Aorta (tissue), 5 donors: Measurements from ENCODE around the gene GMEB2. TPM values are rescaled to one million over a fixed set of nuclear protein-coding genes. Genes with fewer than 3 reads are reported as not detected.
"Not testable (repeated sequence)": the region's sequence is repeated elsewhere in the genome, so short reads cannot be mapped to it uniquely, and the experiment has no call there.

Source experiments
- ATAC-seq: fragments of 200-7000 bp; cut with Tn5 transposase; one replicate; pipeline ENCODE4 v1.9.1; 2022; ENCODE audit warnings: moderate library complexity; ENCODE audit not compliant: low FRiP score
- DNase-seq, 2 donors: peaks; one replicate each; pipeline ENCODE4 v3.0.0-alpha.2; 2020
- H3K27ac ChIP-seq, 2 donors: one replicate each; pipeline ENCODE4 v1.5.1; 2013; ENCODE audit warnings: low read length in 2 of 2, mild to moderate bottlenecking in 2 of 2, moderate library complexity in 2 of 2, control low read depth in 1 of 2, inconsistent platforms in 1 of 2, low read depth in 1 of 2
- H3K27me3 ChIP-seq, 2 donors: one replicate each; pipeline ENCODE4 v1.6.1; 2013; ENCODE audit warnings: control low read depth in 1 of 2, low read length in 1 of 2, mild to moderate bottlenecking in 1 of 2, moderate library complexity in 1 of 2; ENCODE audit not compliant: insufficient read depth in 2 of 2, control insufficient read depth in 1 of 2
- H3K36me3 ChIP-seq, 2 donors: one replicate each; pipeline ENCODE4 v1.6.1; 2013; ENCODE audit warnings: control low read depth in 1 of 2, low read length in 1 of 2, mild to moderate bottlenecking in 1 of 2; ENCODE audit not compliant: insufficient read depth in 2 of 2, control insufficient read depth in 1 of 2
- H3K4me1 ChIP-seq, 2 donors: one replicate each; pipeline ENCODE4 v1.6.1; 2013; ENCODE audit warnings: low read length in 2 of 2, control low read depth in 1 of 2, mild to moderate bottlenecking in 1 of 2, moderate library complexity in 1 of 2; ENCODE audit not compliant: insufficient read depth in 2 of 2, control insufficient read depth in 1 of 2
- H3K4me3 ChIP-seq, 2 donors: one replicate each; pipeline ENCODE4 v1.5.1; 2013; ENCODE audit warnings: low read length in 2 of 2, control low read depth in 1 of 2, mild to moderate bottlenecking in 1 of 2
- H3K9me3 ChIP-seq: one replicate; pipeline ENCODE4 v1.6.1; 2013; ENCODE audit warnings: mild to moderate bottlenecking, low read length; ENCODE audit not compliant: control insufficient read depth
- WGBS, 2 donors: extraction: QIAGEN DNeasy Blood & Tissue Kit; methylation state at CpG; one replicate each; pipeline ENCODE4 v1.1.7; 2013; 5-methylcytosine and 5-hydroxymethylcytosine counted together
- intact Hi-C, 2 donors: fragments of 100-400 bp; cut with DNase I; formaldehyde crosslinking; loops; one replicate each; pipeline versions ENCODE4 v1.14.2 to v1.15.0; 2022
- polyA plus RNA-seq, 2 donors: library from polyadenylated mRNA; stranded (reverse); fragments of 200-250 nt; gene quantifications; one replicate each; pipeline ENCODE4 v1.2.3, GENCODE V29; 2013
- total RNA-seq, 2 donors: library from RNA; stranded (reverse); fragmentation: NEBNext Ultra II Directional; extraction: Animal tissue kit (Norgen Biotek cat#: 25700); gene quantifications; one replicate each; pipeline ENCODE4 v1.2.1, GENCODE V29; 2021
- donor health status: healthy with polysubstance abuse.
- donor health status: Bipolar disorder and iron deficiency.
- donor health status: DM: no; HTN: no; CAD: no.
- donor health status: DM: no; HTN: no; CAD: no.
- donor health status: DM: yes; HTN: yes; CAD: no.

The GMEB2 gene
- total and polyA plus RNA-seq, 4 donors: 3.9 to 10.3 (median 9.9) TPM

DNA sequence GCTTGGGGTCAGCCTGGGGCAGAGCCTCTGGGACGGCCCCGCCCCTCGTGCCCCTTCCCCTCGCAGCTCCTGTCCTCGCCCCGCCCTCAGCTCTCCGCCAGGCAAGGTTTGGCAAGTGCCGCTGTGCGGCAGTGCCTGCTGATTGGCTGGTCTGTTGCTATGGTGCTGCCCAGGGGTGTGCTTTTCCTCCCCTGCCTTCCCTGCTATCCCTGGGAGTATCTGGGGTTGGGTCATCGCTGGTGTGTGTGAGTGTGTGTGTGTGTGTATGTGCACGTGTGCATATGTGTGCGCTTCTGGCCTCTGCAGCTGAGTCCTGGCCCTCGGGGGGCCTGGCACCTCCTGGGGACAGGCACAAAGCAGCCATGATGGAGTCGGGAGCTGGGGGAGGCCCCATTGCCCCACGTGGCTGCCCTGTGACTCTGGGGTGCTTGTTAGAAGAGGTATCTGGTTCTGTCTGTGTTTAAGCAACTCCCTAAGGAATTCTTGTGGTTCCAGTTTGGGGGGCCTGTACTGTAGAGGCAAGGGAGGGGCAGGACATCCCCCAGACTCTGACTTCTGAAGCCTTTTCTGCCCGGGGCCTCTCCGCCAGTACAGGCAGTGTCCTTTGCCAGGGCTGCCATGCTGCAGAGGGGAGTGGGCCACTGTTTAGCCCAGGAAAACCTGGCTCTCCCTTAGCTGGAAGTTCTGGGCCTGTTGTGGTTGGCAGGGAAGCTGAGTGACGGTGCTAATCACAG is 38.1 kb upstream of the GMEB2 start:
- H3K4me1 ChIP-seq: no peaks in the 10 kb centered on the region
- H3K27me3 ChIP-seq: no peaks in the 10 kb centered on the region
- DNase-seq (no peak), ATAC-seq (no peak)
- peaks cover 0 to 4% of the 10 kb centered on the region in 2 donors for H3K36me3 ChIP-seq
- no peak overlapping the region for H3K4me3 ChIP-seq
- intact Hi-C loops: no loop called here
- WGBS, 2 donors: 57 to 65% methylated on average over 13 to 18 of the region's 18 CpGs
- H3K9me3 ChIP-seq: no peaks in the 10 kb centered on the region
- no peak overlapping the region for H3K27ac ChIP-seq

DNA sequence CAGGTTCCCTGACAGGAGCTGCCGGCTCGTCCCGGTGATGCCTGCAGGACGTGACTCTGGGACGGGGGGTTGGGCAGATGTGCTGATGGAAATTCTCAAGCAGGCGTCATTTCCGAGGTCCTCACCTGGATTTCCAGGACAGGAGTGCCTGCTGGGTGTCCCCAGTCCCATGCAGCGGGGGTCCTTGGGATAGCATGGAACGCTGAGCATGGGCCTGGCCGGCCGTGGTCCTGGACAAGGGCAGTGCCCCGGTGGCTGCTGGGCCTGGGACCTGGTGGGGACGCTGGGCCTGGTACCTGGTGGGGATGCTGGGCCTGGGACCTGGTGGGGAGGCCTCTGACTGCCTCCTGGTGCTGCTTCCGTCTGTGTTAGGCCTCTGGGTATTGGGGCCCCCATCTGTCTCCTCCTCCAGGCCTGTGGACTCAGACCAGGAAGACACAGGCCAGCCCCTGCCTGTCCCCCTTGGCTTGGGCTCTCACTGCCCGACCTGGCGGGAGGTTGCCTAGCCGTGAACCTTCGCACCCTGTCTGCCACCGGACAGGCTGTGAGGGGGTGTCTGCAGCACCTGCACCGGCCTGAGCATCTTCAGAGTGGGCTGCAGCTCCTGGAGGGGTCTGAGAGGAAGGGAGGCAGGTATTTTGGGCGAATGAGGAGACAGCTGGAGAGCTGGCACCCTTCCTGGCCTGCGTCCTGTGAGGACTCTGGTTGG is 37.4 kb upstream of the GMEB2 start:
- H3K4me1 ChIP-seq: no peaks in the 10 kb centered on the region
- no peak for ATAC-seq
- H3K27me3 ChIP-seq: no peaks in the 10 kb centered on the region
- H3K9me3 ChIP-seq: no peaks in the 10 kb centered on the region
- H3K27ac ChIP-seq: no peak overlapping the region
- H3K4me3 ChIP-seq: no peak overlapping the region
- peaks cover 0 to 4% of the 10 kb centered on the region in 2 donors for H3K36me3 ChIP-seq
- DNase-seq: no peak
- intact Hi-C loops: no loop called here
- 87 to 89% methylated on average over 21 to 22 of the region's 22 CpGs for WGBS, 2 donors

DNA sequence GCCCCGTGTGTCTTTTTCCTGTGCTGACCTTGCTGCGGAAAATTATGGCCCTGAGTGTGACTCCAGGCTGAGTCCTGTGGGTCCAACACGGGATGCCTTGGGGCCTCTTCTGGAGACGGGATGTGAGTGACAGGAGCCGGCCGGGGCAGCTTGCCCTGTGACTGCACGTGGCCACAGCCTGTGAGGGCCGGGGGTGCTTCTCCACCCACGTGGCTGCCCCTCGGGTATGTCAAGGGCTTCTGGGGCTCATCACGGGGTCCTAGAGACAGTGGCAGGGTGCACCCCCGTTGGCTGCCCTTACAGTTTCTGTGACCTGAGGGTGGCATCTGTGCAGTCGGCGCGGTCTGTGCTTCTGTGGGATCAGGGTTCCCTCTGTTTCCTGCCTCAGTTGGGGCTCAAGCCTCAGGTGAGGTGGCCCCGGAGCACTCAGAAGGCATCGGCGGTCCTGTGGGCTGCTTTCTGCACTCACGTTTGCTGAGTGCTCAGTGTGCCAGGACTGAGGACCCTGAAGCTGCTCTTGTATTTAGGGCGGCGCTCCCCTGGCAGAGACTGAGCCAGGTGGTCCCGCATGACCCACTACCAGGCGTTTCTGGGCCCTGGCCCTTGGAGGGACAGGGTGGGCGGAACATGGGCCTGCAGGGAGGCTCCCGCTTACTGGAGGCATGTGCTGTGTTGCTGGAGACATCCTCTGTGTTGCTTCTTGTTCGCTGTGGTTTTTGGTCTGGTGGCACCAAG is 36.6 kb upstream of the GMEB2 start:
- peaks cover 0 to 4% of the 10 kb centered on the region in 2 donors for H3K36me3 ChIP-seq
- H3K27me3 ChIP-seq: no peaks in the 10 kb centered on the region
- intact Hi-C loops: no loop called here
- DNase-seq (no peak), ATAC-seq (no peak)
- no peak overlapping the region for H3K4me3 ChIP-seq
- H3K27ac ChIP-seq: no peak overlapping the region
- no peaks in the 10 kb centered on the region for H3K4me1 ChIP-seq
- 92 to 93% methylated on average over 26 of the region's 26 CpGs for WGBS, 2 donors
- H3K9me3 ChIP-seq: no peaks in the 10 kb centered on the region

DNA sequence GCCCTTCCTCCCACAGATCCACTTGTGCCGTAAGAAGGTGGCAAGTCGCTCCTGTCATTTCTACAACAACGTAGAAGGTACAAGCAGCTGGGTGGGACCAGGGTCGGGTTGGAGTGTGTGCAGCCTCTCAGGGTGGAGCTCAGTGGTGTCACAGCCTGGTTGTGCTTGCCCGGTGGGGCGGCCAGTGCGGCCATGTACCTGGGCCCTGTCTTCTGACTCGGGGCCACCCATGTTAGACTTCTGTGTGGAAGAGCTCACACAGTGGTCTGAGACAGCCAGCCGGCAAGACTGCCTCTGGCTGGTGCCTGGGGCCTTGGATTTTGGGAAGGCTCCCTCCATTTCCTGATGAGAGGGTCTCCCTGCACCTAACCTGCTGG is 35.9 kb upstream of the GMEB2 start:
- H3K27ac ChIP-seq: no peak overlapping the region
- DNase-seq: no peak
- H3K27me3 ChIP-seq: no peaks in the 10 kb centered on the region
- intact Hi-C loops: no loop called here
- no peaks in the 10 kb centered on the region for H3K9me3 ChIP-seq
- no peaks in the 10 kb centered on the region for H3K4me1 ChIP-seq
- no peak for ATAC-seq
- H3K4me3 ChIP-seq: no peak overlapping the region
- WGBS, 2 donors: 88 to 92% methylated on average over 9 of the region's 9 CpGs
- H3K36me3 ChIP-seq: peaks cover 0 to 4% of the 10 kb centered on the region in 2 donors

DNA sequence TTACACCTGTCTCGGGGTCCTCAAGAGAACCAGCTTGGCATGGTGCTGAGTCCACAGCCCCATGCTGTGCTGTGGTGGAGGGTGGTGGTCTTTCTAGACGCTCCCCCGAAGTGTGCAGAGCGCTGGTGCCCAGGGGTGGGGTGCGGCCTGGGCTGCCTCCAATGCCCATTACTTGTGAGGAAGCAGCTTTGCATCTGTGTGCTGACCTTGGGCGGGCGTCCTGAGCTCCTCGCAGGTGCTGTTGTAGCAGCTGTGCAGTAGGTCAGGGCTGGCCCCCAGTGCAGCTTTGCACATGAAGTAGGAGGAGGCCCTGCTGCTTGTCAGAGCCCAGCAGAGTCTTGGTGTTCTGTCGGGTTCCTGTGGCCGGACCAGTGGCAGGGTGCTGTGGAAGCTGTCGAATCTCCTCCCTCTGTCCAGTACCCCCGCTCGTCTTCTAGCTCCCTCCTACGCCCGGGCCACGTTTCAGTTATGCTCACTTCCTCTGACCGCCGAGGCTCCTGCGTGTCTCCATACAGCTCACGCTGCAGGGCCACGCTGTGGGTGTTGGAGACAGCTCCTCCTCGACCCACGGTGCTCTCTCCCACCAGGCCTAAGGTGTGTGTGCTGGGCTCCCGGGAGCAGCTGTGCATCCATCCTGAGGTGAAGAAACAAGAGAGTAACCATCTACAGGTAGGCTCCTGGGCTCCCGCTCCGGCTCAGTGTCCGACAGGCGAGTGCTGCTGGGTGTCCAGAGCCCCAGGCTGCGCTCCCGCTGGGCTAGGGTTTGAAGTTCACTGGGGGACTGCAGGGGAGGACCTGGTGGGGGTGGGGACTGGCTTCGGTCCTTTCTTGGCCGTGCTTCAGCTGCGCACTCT is 35.3 kb upstream of the GMEB2 start:
- DNase-seq: no peak
- Histone ChIP-seq H3K4me1 (no peaks in the 10 kb centered on the region), H3K36me3 (peaks cover 0 to under 1% of the 10 kb centered on the region in 2 donors), H3K9me3 (no peaks in the 10 kb centered on the region), H3K27me3 (no peaks in the 10 kb centered on the region), H3K4me3 (no peak overlapping the region), H3K27ac (no peak overlapping the region)
- intact Hi-C loops: no loop called here
- no peak for ATAC-seq
- WGBS, 2 donors: 93 to 94% methylated on average over 33 of the region's 33 CpGs

DNA sequence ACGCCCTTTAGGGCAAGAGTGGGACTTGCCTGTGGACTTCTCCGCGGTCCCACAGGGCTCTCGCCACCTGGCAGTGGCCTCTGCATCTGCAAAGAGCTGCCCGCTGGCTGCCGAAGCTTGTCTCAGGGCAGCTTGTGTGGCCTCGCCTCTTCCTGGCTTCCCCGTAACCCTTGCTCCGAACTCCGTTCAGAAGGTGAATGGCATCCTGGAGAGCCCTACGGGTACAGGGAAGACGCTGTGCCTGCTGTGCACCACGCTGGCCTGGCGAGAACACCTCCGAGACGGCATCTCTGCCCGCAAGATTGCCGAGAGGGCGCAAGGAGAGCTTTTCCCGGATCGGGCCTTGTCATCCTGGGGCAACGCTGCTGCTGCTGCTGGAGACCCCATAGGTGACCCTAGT is 34.2 kb upstream of the GMEB2 start:
- ATAC-seq: no peak
- H3K36me3 ChIP-seq: no peaks in the 10 kb centered on the region
- 95% methylated on average over 22 of the region's 22 CpGs for WGBS, 2 donors
- no peak overlapping the region for H3K27ac ChIP-seq
- no peak for DNase-seq
- no peaks in the 10 kb centered on the region for H3K9me3 ChIP-seq
- intact Hi-C loops: no loop called here
- no peak overlapping the region for H3K4me3 ChIP-seq
- H3K4me1 ChIP-seq: no peaks in the 10 kb centered on the region
- no peaks in the 10 kb centered on the region for H3K27me3 ChIP-seq

DNA sequence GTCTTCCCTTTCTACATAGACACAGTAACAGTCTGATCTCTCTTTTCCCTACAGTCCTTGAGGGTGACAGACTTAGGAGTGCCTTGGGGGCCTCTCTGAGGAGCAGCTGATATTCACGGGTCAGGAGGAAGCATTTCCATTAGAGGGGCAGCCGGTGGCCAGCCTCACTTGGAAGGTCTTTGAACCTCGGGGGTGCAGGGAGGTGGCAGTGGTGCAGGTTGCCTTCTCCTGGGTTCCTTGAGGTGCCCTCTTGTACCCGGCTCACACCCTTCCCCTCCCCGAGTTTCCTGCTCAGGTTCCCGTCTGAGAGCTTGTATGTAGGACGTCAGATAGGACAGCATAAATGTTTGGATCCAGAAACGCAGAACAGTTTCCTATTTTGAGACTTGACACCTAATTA is 33.7 kb upstream of the GMEB2 start:
- Histone ChIP-seq H3K27ac (no peak overlapping the region), H3K36me3 (no peaks in the 10 kb centered on the region), H3K27me3 (no peaks in the 10 kb centered on the region), H3K4me1 (no peaks in the 10 kb centered on the region), H3K4me3 (no peak overlapping the region), H3K9me3 (no peaks in the 10 kb centered on the region)
- intact Hi-C loops: no loop called here
- no peak for DNase-seq
- no peak for ATAC-seq
- WGBS, 2 donors: 79 to 84% methylated on average over 8 of the region's 8 CpGs

DNA sequence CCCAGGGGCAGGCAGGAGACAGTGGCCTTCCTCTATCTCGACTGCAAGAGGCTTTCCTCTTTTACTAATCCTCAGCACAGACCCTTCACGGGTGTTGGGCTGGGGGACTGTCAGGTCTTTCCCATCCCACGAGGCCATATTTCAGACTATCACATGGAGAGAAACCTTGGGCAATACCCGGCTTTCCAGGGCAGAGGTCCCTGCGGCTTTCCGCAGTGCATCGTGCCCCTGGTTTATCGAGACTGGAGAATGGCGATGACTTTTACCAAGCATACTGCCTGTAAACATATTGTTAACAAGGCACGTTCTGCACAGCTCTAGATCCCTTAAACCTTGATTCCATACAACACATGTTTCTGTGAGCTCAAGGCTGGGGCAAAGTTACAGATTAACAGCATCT is 33.3 kb upstream of the GMEB2 start:
- H3K36me3 ChIP-seq, ATAC-seq, H3K4me3 ChIP-seq, H3K27ac ChIP-seq, H3K9me3 ChIP-seq, H3K27me3 ChIP-seq, DNase-seq, H3K4me1 ChIP-seq, intact Hi-C loops: not testable (repeated sequence)
- 81 to 88% methylated on average over 10 of the region's 10 CpGs for WGBS, 2 donors
